Heart left ventricle (tissue), 13 donors: ENCODE results near the gene HTR1B.

ENCODE experiments used
- POLR2A ChIP-seq, 2 donors: fragments of 450-650 bp; IDR thresholded peaks; one replicate each; pipeline ENCODE4 v1.6.1; 2017; ENCODE audit warnings: antibody characterized with exemption in 2 of 2, mild to moderate bottlenecking in 2 of 2, moderate library complexity in 2 of 2
- TF ChIP-seq, protein P1 (sequence below), 12 donors: fragments of 200-600 bp; sonication (generic) in 4 of 12; IDR thresholded peaks; one replicate each; pipeline versions ENCODE4 v1.5.0 to v1.8.0; 2018 to 2022; ENCODE audit warnings: antibody characterized with exemption in 12 of 12, mild to moderate bottlenecking in 5 of 12
- donor health status: ischemic (EF 13 %, LVEDD 7.1; RV severe dilation, severe dysfunction).
- donor health status: DM: no; HTN: yes; CAD: no.
- donor health status: DM: no; HTN: no; CAD: no.
- donor health status: ischemic (EF 25% LVEDD 6.9; RV normal size, moderate dysfunction).
- donor health status: ischemic (EF 25% LVEDD 5.7; RV mildly dilated, moderate dysfunction).
- donor health status: ischemic (EF 35%, LVEDD 5.7; RV mildly dilated, moderate dysfunction).
- donor health status: nonischemic (EF 11% LVEDD 7.7; RV severe dilation, severe dysfunction).
- donor health status: DM: yes; HTN: yes; CAD: no.
- donor health status: PGD.
- donor health status: ischemic (EF 29% LVEDD 5.4; RV normal size, mild dysfunction).
- donor health status: nonischemic (EF 23%, LVEDD 6.1; RV moderate dilation, normal function).

DNA sequence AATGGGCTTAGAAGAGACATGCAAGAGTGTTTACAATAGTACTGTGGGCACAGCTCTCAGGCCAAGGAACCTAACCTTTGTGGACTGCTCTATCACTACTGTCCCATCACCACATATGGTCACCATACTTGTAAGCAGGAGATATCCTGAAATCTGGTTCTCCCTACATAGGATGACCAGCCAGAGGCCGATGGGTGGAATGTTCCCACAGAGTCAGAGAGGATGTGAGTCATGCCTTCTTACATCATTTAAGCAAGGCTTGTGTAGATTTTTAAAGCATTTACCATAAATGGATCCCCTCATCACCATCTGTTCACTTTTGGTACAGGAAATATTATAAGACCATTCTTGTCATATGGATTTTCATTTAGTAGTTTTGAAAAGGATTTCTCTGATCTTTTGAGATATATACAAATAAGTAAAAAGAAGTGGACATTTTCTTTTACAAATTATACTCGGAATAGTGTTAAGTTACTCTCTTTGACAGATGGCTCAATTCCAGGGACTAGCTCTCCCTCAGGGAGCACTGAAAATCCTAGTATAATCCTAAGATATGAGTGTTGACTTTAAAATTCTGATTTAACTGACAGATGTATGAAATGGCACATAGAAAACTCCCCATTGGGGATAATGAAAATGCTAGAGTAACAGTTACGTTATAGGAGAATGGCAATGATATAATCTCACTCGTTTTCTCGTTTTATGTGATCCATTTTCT, 6.6 kb downstream of the HTR1B start:
- TF ChIP-seq, protein P1, sequence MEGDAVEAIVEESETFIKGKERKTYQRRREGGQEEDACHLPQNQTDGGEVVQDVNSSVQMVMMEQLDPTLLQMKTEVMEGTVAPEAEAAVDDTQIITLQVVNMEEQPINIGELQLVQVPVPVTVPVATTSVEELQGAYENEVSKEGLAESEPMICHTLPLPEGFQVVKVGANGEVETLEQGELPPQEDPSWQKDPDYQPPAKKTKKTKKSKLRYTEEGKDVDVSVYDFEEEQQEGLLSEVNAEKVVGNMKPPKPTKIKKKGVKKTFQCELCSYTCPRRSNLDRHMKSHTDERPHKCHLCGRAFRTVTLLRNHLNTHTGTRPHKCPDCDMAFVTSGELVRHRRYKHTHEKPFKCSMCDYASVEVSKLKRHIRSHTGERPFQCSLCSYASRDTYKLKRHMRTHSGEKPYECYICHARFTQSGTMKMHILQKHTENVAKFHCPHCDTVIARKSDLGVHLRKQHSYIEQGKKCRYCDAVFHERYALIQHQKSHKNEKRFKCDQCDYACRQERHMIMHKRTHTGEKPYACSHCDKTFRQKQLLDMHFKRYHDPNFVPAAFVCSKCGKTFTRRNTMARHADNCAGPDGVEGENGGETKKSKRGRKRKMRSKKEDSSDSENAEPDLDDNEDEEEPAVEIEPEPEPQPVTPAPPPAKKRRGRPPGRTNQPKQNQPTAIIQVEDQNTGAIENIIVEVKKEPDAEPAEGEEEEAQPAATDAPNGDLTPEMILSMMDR (IDR thresholded peaks at IDR 0.05) = no peak
- TF ChIP-seq POLR2A (IDR thresholded peaks at IDR 0.05) = no peak
